Upper lobe of right lung (tissue), 1 donor: ENCODE results near the gene KIAA1217. TPM values are rescaled to one million over a fixed set of nuclear protein-coding genes. Genes with fewer than 3 reads are reported as not detected.

Experiments
- ATAC-seq: fragments of 200-7000 bp; cut with Tn5 transposase; one replicate; pipeline ENCODE4 v1.9.1; 2020; ENCODE audit warnings: mild to moderate bottlenecking, moderate library complexity
- DNase-seq: peaks from one replicate; pipeline ENCODE4 v3.0.0-alpha.2; 2020
- H3K27ac ChIP-seq: fragments of 200-600 bp; one replicate; pipeline ENCODE4 v1.8.0; 2022
- H3K27me3 ChIP-seq: fragments of 200-600 bp; one replicate; pipeline ENCODE4 v1.8.0; 2022; ENCODE audit warnings: mild to moderate bottlenecking
- H3K36me3 ChIP-seq: fragments of 200-600 bp; one replicate; pipeline ENCODE4 v1.8.0; 2022
- H3K4me1 ChIP-seq: fragments of 200-600 bp; one replicate; pipeline ENCODE4 v1.8.0; 2022
- H3K4me3 ChIP-seq: fragments of 200-600 bp; one replicate; pipeline ENCODE4 v1.8.0; 2022; ENCODE audit warnings: mild to moderate bottlenecking
- H3K9me3 ChIP-seq: fragments of 200-600 bp; one replicate; pipeline ENCODE4 v1.8.0; 2022
- CTCF ChIP-seq: fragments of 200-600 bp; IDR thresholded peaks from one replicate; pipeline ENCODE4 v1.8.0; 2022; ENCODE audit warnings: antibody characterized with exemption
- intact Hi-C: fragments of 100-400 bp; cut with DNase I; formaldehyde crosslinking; loops from one replicate; pipeline ENCODE4 v1.11.0; 2022
- total RNA-seq: library from RNA; stranded (reverse); fragmentation: NEBNext Ultra II Directional; extraction: Animal tissue kit (Norgen Biotek cat#: 25700); gene quantifications from one replicate; pipeline ENCODE4 v1.2.1, GENCODE V29; 2021
- donor health status: DM: no; HTN: yes; CAD: no; lungs with severe emphysema.

The KIAA1217 gene
- total RNA-seq, 1 donor from 2014 or later: 23.5 TPM

- DNase-seq (no peak), ATAC-seq (peak; percentile 35)
- Histone ChIP-seq H3K27me3 (no peaks in the 10 kb centered on the region), H3K4me1 (no peaks in the 10 kb centered on the region), H3K9me3 (no peaks in the 10 kb centered on the region), H3K36me3 (peaks cover 23% of the 10 kb centered on the region), H3K4me3 (no peak overlapping the region), H3K27ac (no peak overlapping the region)
- intact Hi-C loops: no loop called here
- TF ChIP-seq CTCF: no peak
These were observed 335.8 kb downstream of the KIAA1217 start for GRCh38 chr10:24544776-24545175.

GRCh38 chr10:24545585-24545984, 336.6 kb downstream of the KIAA1217 start:
- H3K4me1 ChIP-seq: no peaks in the 10 kb centered on the region
- H3K27me3 ChIP-seq: no peaks in the 10 kb centered on the region
- H3K36me3 ChIP-seq: peaks cover 23% of the 10 kb centered on the region
- intact Hi-C loops: no loop called here
- no peak for DNase-seq
- no peak for TF ChIP-seq CTCF
- no peak overlapping the region for H3K27ac ChIP-seq
- ATAC-seq: no peak
- no peak overlapping the region for H3K4me3 ChIP-seq
- H3K9me3 ChIP-seq: no peaks in the 10 kb centered on the region

GRCh38 chr10:24550680-24551079, 341.7 kb downstream of the KIAA1217 start:
- ATAC-seq (no peak), DNase-seq (no peak)
- Histone ChIP-seq H3K27ac (no peak overlapping the region), H3K36me3 (no peaks in the 10 kb centered on the region), H3K4me3 (no peak overlapping the region), H3K9me3 (no peaks in the 10 kb centered on the region), H3K27me3 (no peaks in the 10 kb centered on the region), H3K4me1 (no peaks in the 10 kb centered on the region)
- no peak for TF ChIP-seq CTCF
- intact Hi-C loops: no loop called here

- H3K9me3 ChIP-seq: no peaks in the 10 kb centered on the region
- no peaks in the 10 kb centered on the region for H3K36me3 ChIP-seq
- DNase-seq (no peak), ATAC-seq (no peak)
- no peak overlapping the region for H3K27ac ChIP-seq
- intact Hi-C loops: no loop called here
- H3K4me3 ChIP-seq: no peak overlapping the region
- H3K4me1 ChIP-seq: no peaks in the 10 kb centered on the region
- H3K27me3 ChIP-seq: no peaks in the 10 kb centered on the region
- no peak for TF ChIP-seq CTCF
These were observed 342.2 kb downstream of the KIAA1217 start for GRCh38 chr10:24551161-24551560.

GRCh38 chr10:24552346-24553016, 343.5 kb downstream of the KIAA1217 start:
- no peak overlapping the region for H3K4me3 ChIP-seq
- H3K9me3 ChIP-seq: no peaks in the 10 kb centered on the region
- peak; percentile 16 for TF ChIP-seq CTCF
- no peaks in the 10 kb centered on the region for H3K4me1 ChIP-seq
- no peak overlapping the region for H3K27ac ChIP-seq
- peak; percentile 80 for DNase-seq
- intact Hi-C loops: no loop called here
- no peaks in the 10 kb centered on the region for H3K36me3 ChIP-seq
- H3K27me3 ChIP-seq: no peaks in the 10 kb centered on the region
- ATAC-seq: peak; percentile 85
